ENCODE measurements around the gene TSPAN6.

DNA sequence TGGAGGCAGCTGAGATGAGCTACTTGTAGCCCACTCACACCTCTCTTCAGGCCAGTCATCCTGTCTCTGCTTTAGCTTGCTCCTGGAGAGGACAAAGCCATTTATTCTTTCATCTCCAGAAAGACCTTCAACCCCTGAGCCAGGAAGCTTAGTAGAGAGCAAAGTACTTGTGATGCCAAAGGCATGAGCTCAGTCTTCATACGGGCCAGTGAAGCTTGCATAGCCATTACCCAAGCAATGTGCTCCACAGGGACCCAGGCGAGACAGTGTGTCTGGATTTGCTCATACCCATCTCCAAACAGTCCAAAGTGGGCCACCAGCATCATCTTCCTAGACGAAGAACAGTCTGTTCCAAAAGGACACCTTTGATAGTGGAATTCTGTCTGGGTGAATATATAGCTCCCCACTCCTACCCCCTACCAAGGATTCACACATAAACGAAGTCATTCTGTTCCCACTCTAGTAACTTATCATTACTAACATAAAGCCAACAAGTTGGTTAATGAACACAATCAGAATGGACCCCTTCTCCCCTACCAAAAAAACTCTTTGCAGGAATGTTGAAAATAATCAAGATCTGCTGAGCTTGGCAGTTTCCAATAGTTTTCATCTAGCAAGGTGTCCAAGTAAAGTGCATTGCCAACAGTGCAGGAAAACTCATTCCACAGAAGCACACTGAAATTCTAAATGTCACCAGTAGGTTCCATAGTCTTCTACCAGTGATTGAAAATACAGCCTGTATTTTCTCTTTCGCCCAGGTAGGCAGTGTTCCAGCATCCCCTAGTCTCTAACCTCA is 45.2 kb downstream of the TSPAN6 start:
- TF ChIP-seq, protein P1, sequence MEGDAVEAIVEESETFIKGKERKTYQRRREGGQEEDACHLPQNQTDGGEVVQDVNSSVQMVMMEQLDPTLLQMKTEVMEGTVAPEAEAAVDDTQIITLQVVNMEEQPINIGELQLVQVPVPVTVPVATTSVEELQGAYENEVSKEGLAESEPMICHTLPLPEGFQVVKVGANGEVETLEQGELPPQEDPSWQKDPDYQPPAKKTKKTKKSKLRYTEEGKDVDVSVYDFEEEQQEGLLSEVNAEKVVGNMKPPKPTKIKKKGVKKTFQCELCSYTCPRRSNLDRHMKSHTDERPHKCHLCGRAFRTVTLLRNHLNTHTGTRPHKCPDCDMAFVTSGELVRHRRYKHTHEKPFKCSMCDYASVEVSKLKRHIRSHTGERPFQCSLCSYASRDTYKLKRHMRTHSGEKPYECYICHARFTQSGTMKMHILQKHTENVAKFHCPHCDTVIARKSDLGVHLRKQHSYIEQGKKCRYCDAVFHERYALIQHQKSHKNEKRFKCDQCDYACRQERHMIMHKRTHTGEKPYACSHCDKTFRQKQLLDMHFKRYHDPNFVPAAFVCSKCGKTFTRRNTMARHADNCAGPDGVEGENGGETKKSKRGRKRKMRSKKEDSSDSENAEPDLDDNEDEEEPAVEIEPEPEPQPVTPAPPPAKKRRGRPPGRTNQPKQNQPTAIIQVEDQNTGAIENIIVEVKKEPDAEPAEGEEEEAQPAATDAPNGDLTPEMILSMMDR (optimal IDR thresholded peaks at IDR 0.05 in 1 of 3, IDR thresholded peaks at IDR 0.05 in 1 of 3, conservative IDR thresholded peaks at IDR 0.05 in 1 of 3; ENCODE audit: extremely low read depth in 1 of 3, insufficient read depth in 2 of 3, low read length in 3 of 3), result no peak
- no peak for TF ChIP-seq EZH2 (IDR thresholded peaks at IDR 0.05; ENCODE audit: low read length)

Measured in keratinocyte (primary cell).